Mesenchymal stem cell (in vitro differentiated cells and primary cell): ENCODE results near the gene MGAT4B.

Experiments
- DNase-seq: peaks from one replicate; pipeline ENCODE4 v3.0.0-alpha.2; 2013
- H2AFZ ChIP-seq: one replicate; pipeline ENCODE4 v1.6.1; 2013; ENCODE audit warnings: low read depth, mild to moderate bottlenecking, control low read depth, inconsistent platforms, low read length, moderate library complexity
- H2AK5ac ChIP-seq: 2 replicates; pipeline ENCODE4 v1.6.1; 2013; ENCODE audit warnings: low read length, moderate library complexity, mild to moderate bottlenecking, inconsistent platforms; ENCODE audit not compliant: severe bottlenecking
- H2BK120ac ChIP-seq: one replicate; pipeline ENCODE4 v1.6.1; 2013; ENCODE audit warnings: low read depth, mild to moderate bottlenecking, inconsistent platforms, low read length, moderate library complexity
- H2BK12ac ChIP-seq, 2 experiments: one replicate each; pipeline ENCODE4 v1.6.1; 2013; ENCODE audit warnings: inconsistent platforms in 2 of 2, low read length in 2 of 2, mild to moderate bottlenecking in 2 of 2, moderate library complexity in 2 of 2, control low read depth in 1 of 2
- H2BK15ac ChIP-seq: one replicate; pipeline ENCODE4 v1.6.1; 2013; ENCODE audit warnings: mild to moderate bottlenecking, low read depth, inconsistent platforms; ENCODE audit not compliant: poor library complexity, severe bottlenecking
- H2BK5ac ChIP-seq: 2 replicates; pipeline ENCODE4 v1.6.1; 2013; ENCODE audit warnings: low read depth, mild to moderate bottlenecking, low read length, control low read depth, inconsistent platforms; ENCODE audit not compliant: poor library complexity, severe bottlenecking
- H3K14ac ChIP-seq, 2 experiments: one replicate each; pipeline ENCODE4 v1.6.1; 2013; ENCODE audit warnings: inconsistent platforms in 2 of 2, low read length in 2 of 2, control low read depth in 1 of 2, mild to moderate bottlenecking in 1 of 2, moderate library complexity in 1 of 2
- H3K18ac ChIP-seq, 2 experiments: one replicate each; pipeline ENCODE4 v1.6.1; 2013; ENCODE audit warnings: inconsistent platforms in 2 of 2, low read length in 2 of 2, control low read depth in 1 of 2, low read depth in 1 of 2, mild to moderate bottlenecking in 1 of 2
- H3K23ac ChIP-seq, 2 experiments: one replicate each; pipeline ENCODE4 v1.6.1; 2013; ENCODE audit warnings: inconsistent platforms in 2 of 2, low read length in 2 of 2, mild to moderate bottlenecking in 2 of 2, moderate library complexity in 2 of 2, control low read depth in 1 of 2
- H3K27ac ChIP-seq: 2 replicates; pipeline ENCODE4 v1.5.1; 2013; ENCODE audit warnings: mild to moderate bottlenecking, moderate library complexity, low read length, control low read depth, inconsistent platforms; ENCODE audit not compliant: poor library complexity, severe bottlenecking
- H3K27me3 ChIP-seq, 2 experiments: 2 replicates each; pipeline versions ENCODE4 v1.6.1 to v1.7.0; 2013; ENCODE audit warnings: low read length in 2 of 2, mild to moderate bottlenecking in 2 of 2, moderate library complexity in 2 of 2, control low read depth in 1 of 2, inconsistent platforms in 1 of 2; ENCODE audit not compliant: control insufficient read depth in 1 of 2, insufficient read depth in 1 of 2
- H3K36me3 ChIP-seq, 2 experiments: 2 replicates each; pipeline versions ENCODE4 v1.6.1 to v1.7.0; 2013; ENCODE audit warnings: low read length in 2 of 2, control low read depth in 1 of 2, inconsistent platforms in 1 of 2, low read depth in 1 of 2, mild to moderate bottlenecking in 1 of 2; ENCODE audit not compliant: insufficient read depth in 2 of 2, control insufficient read depth in 1 of 2
- H3K4ac ChIP-seq, 2 experiments: one replicate each; pipeline ENCODE4 v1.6.1; 2013; ENCODE audit warnings: inconsistent platforms in 2 of 2, low read length in 2 of 2, mild to moderate bottlenecking in 2 of 2, moderate library complexity in 2 of 2, control low read depth in 1 of 2, low read depth in 1 of 2
- H3K4me1 ChIP-seq: 2 replicates; pipeline ENCODE4 v1.6.1; 2013; ENCODE audit warnings: low read depth, low read length, control low read depth; ENCODE audit not compliant: control insufficient read depth, insufficient read depth
- H3K4me2 ChIP-seq: 2 replicates; pipeline ENCODE4 v1.6.1; 2013; ENCODE audit warnings: low read length, mild to moderate bottlenecking, inconsistent platforms; ENCODE audit not compliant: poor library complexity, severe bottlenecking
- H3K4me3 ChIP-seq, 2 experiments: 2 replicates each; pipeline versions ENCODE4 v1.5.1 to v1.7.0; 2013; ENCODE audit warnings: low read length in 2 of 2, mild to moderate bottlenecking in 2 of 2, control low read depth in 1 of 2, low read depth in 1 of 2; ENCODE audit not compliant: insufficient read depth in 1 of 2
- H3K79me1 ChIP-seq: replicated peaks from 2 replicates; pipeline ENCODE4 v1.6.1; 2013; ENCODE audit warnings: mild to moderate bottlenecking, control low read depth, low read length, inconsistent platforms; ENCODE audit not compliant: poor library complexity, severe bottlenecking
- H3K9ac ChIP-seq: 2 replicates; pipeline ENCODE4 v1.7.0; 2013; ENCODE audit warnings: mild to moderate bottlenecking, low read length, moderate library complexity
- H3K9me3 ChIP-seq: 2 replicates; pipeline ENCODE4 v1.7.0; 2013; ENCODE audit warnings: mild to moderate bottlenecking, low read length; ENCODE audit not compliant: control insufficient read depth
- H4K8ac ChIP-seq: one replicate; pipeline ENCODE4 v1.6.1; 2013; ENCODE audit warnings: inconsistent platforms, mild to moderate bottlenecking, low read length, moderate library complexity
- H4K91ac ChIP-seq: one replicate; pipeline ENCODE4 v1.6.1; 2013; ENCODE audit warnings: mild to moderate bottlenecking, low read length, inconsistent platforms
- WGBS: methylation state at CpG from one replicate; pipeline ENCODE4 v1.1.7; 2013; ENCODE audit warnings: mixed read lengths; 5-methylcytosine and 5-hydroxymethylcytosine counted together

Gene MGAT4B

GRCh38 chr5:179818746-179819295 lies 12.2 kb upstream of the MGAT4B start:
- Histone ChIP-seq H2BK15ac (peak overlapping the region; percentile 99), H4K91ac (peak overlapping the region; percentile 100), H2AFZ (no peak overlapping the region), H3K18ac (peak overlapping the region; percentile 100), H3K14ac (peak overlapping the region in 1 of 2 experiments; percentile 91), H3K36me3 (peaks cover 23 to 31% of the 10 kb centered on the region in 2 experiments), H3K27me3 (no peaks in the 10 kb centered on the region), H3K4me3 (peak overlapping the region in 1 of 2 experiments; percentile 67), H3K4me2 (peak overlapping the region; percentile 53), H3K4me1 (peaks cover 49% of the 10 kb centered on the region), H2AK5ac (peak overlapping the region; percentile 73), H2BK5ac (peak overlapping the region; percentile 85), H2BK12ac (peak overlapping the region; percentile 100), H3K9me3 (no peaks in the 10 kb centered on the region), H2BK120ac (peak overlapping the region; percentile 99), H3K9ac (peak overlapping the region; percentile 96), H4K8ac (peak overlapping the region; percentile 99), H3K27ac (peak overlapping the region; percentile 96), H3K79me1 (peaks cover 20% of the 10 kb centered on the region), H3K4ac (peak overlapping the region; percentile 90 to 99), H3K23ac (no peak overlapping the region)
- peak; percentile 97 for DNase-seq
- 1% methylated on average over 30 of the region's 35 CpGs for WGBS

- Histone ChIP-seq H3K27ac (peak overlapping the region; percentile 67), H2BK12ac (peak overlapping the region; percentile 100), H2BK120ac (peak overlapping the region; percentile 99), H3K4me1 (peaks cover 43% of the 10 kb centered on the region), H3K23ac (peak overlapping the region in 1 of 2 experiments; percentile 48), H2BK5ac (peak overlapping the region; percentile 85), H2AK5ac (peak overlapping the region; percentile 73), H4K91ac (peak overlapping the region; percentile 100), H3K4ac (peak overlapping the region; percentile 82 to 99), H3K9ac (peak overlapping the region; percentile 96), H3K4me3 (peak overlapping the region in 1 of 2 experiments; percentile 67), H3K18ac (peak overlapping the region; percentile 97 to 100), H3K36me3 (peaks cover 19 to 30% of the 10 kb centered on the region in 2 experiments), H3K27me3 (no peaks in the 10 kb centered on the region), H3K4me2 (peak overlapping the region; percentile 53), H3K9me3 (no peaks in the 10 kb centered on the region), H3K79me1 (peaks cover 25% of the 10 kb centered on the region), H2BK15ac (peak overlapping the region; percentile 99), H4K8ac (peak overlapping the region; percentile 99), H3K14ac (peak overlapping the region in 1 of 2 experiments; percentile 91), H2AFZ (no peak overlapping the region)
- peak; percentile 43 for DNase-seq
- whole genome bisulfite sequencing: 66% methylated on average over 14 of the region's 14 CpGs
Measured at GRCh38 chr5:179817890-179818745, 11.5 kb upstream of the MGAT4B start.

- Histone ChIP-seq H3K23ac (peak overlapping the region in 1 of 2 experiments; percentile 84), H3K14ac (no peak overlapping the region), H2BK5ac (peak overlapping the region; percentile 36), H3K9me3 (no peaks in the 10 kb centered on the region), H3K4me1 (peaks cover 37% of the 10 kb centered on the region), H3K79me1 (peaks cover 27% of the 10 kb centered on the region), H4K8ac (peak overlapping the region; percentile 99), H2AK5ac (peak overlapping the region; percentile 82), H3K36me3 (peaks cover 19 to 30% of the 10 kb centered on the region in 2 experiments), H3K18ac (peak overlapping the region; percentile 40 to 88), H2BK120ac (peak overlapping the region; percentile 86), H2AFZ (peak overlapping the region; percentile 56), H2BK12ac (peak overlapping the region; percentile 97 to 99), H3K4ac (peak overlapping the region; percentile 72 to 92), H3K9ac (peak overlapping the region; percentile 69), H4K91ac (peak overlapping the region; percentile 78), H3K4me2 (peak overlapping the region; percentile 67), H3K4me3 (peak overlapping the region in 1 of 2 experiments; percentile 62), H3K27me3 (no peaks in the 10 kb centered on the region), H2BK15ac (peak overlapping the region; percentile 54), H3K27ac (no peak overlapping the region)
- 92% methylated on average over 5 of the region's 8 CpGs for WGBS
- no peak for DNase-seq
Measured at GRCh38 chr5:179817470-179817840, 10.8 kb upstream of the MGAT4B start.
